Lower leg skin (tissue), 3 donors: ENCODE measurements around the gene BCO1.

Source experiments
- CTCF ChIP-seq, 3 donors: fragments of 450-650 bp; IDR thresholded peaks; one replicate each; pipeline ENCODE4 v1.5.1; 2016; ENCODE audit warnings: antibody characterized with exemption in 3 of 3, mild to moderate bottlenecking in 3 of 3, moderate library complexity in 2 of 3
- POLR2A ChIP-seq, 2 donors: fragments of 450-650 bp; IDR thresholded peaks; one replicate each; pipeline ENCODE4 v1.6.1; 2016 to 2017; ENCODE audit warnings: antibody characterized with exemption in 2 of 2, mild to moderate bottlenecking in 1 of 2, moderate library complexity in 1 of 2

GRCh38 chr16:81238296-81239011 is at the start of gene BCO1:
- TF ChIP-seq POLR2A (IDR thresholded peaks at IDR 0.05) = no peak
- no peak for TF ChIP-seq CTCF (IDR thresholded peaks at IDR 0.05)
